H1 (cell line): ENCODE data around the gene SLC23A2. TPM values are rescaled to one million over a fixed set of nuclear protein-coding genes. Genes with fewer than 3 reads are reported as not detected.

Experiments used
- CTCF ChIA-PET: fragments of 300-600 bp; sonication (Branson Sonifier 250); formaldehyde crosslinking; loops from one replicate; lab custom pipeline; 2021; ENCODE audit not compliant: partially characterized antibody; lab: Charles Lee
- POLR2A ChIA-PET: fragments of 300-600 bp; sonication (Branson Sonifier 250); formaldehyde crosslinking; loops from one replicate; lab custom pipeline; 2021; ENCODE audit warnings: inconsistent platforms; ENCODE audit not compliant: partially characterized antibody; lab: Charles Lee
- DNase-seq, 2 experiments: peaks; one replicate each; pipeline versions ENCODE4 v3.0.0 to v3.0.0-alpha.2; 2010 to 2022; ENCODE audit warnings: low spot score in 2 of 2, low read depth in 1 of 2, mixed read lengths in 1 of 2
- FAIRE-seq: peaks from 2 replicates; lab custom pipeline; 2011; peaks lifted over from hg19 to GRCh38; lab: Jason Lieb, UNC
- H2AFZ ChIP-seq: 2 replicates; pipeline ENCODE4 v1.8.1; 2012; ENCODE audit warnings: low read length, inconsistent platforms
- H2AK5ac ChIP-seq: 2 replicates; pipeline ENCODE4 v1.6.1; 2013; ENCODE audit warnings: low read depth, low read length
- H2BK120ac ChIP-seq: replicated peaks from 2 replicates; pipeline ENCODE3; 2013; ENCODE audit warnings: low read depth, low read length, inconsistent platforms
- H2BK12ac ChIP-seq: 2 replicates; pipeline ENCODE4 v1.6.1; 2013; ENCODE audit warnings: low read depth, low read length
- H2BK15ac ChIP-seq: 2 replicates; pipeline ENCODE4 v1.6.1; 2013; ENCODE audit warnings: low read length
- H2BK20ac ChIP-seq: 2 replicates; pipeline ENCODE4 v1.6.1; 2013; ENCODE audit warnings: low read length
- H2BK5ac ChIP-seq: 2 replicates; pipeline ENCODE4 v1.6.1; 2013; ENCODE audit warnings: low read depth, low read length
- H3K14ac ChIP-seq: 2 replicates; pipeline ENCODE4 v1.6.1; 2013; ENCODE audit warnings: inconsistent platforms; ENCODE audit not compliant: insufficient read length
- H3K18ac ChIP-seq: 2 replicates; pipeline ENCODE4 v1.6.1; 2013; ENCODE audit warnings: low read length; ENCODE audit errors: extremely low read depth
- H3K23ac ChIP-seq: 2 replicates; pipeline ENCODE4 v1.6.1; 2013; ENCODE audit warnings: inconsistent platforms; ENCODE audit not compliant: insufficient read length
- H3K23me2 ChIP-seq: 2 replicates; pipeline ENCODE4 v1.6.1; 2013; ENCODE audit warnings: low read depth, low read length
- H3K27ac ChIP-seq: 2 replicates; pipeline ENCODE4 v1.6.1; 2011; ENCODE audit warnings: low read depth, low read length, inconsistent platforms
- H3K27me3 ChIP-seq, 4 experiments: replicated peaks in 1 of 4; 1 replicate in 1 of 4; 2 replicates in 3 of 4; pipeline versions ENCODE4 v1.6.1 to v1.8.1; 2011 to 2013; ENCODE audit warnings: low read length in 3 of 4, mild to moderate bottlenecking in 3 of 4, inconsistent platforms in 2 of 4, mixed read lengths in 2 of 4, moderate library complexity in 1 of 4; ENCODE audit not compliant: control insufficient read depth in 3 of 4, insufficient read depth in 3 of 4; ENCODE audit errors: extremely low read depth in 1 of 4
- H3K36me3 ChIP-seq, 4 experiments: 2 replicates each; pipeline versions ENCODE4 v1.6.1 to v1.8.1; 2011 to 2013; ENCODE audit warnings: mild to moderate bottlenecking in 4 of 4, low read length in 3 of 4, moderate library complexity in 2 of 4, control low read depth in 1 of 4, inconsistent platforms in 1 of 4; ENCODE audit not compliant: insufficient read depth in 4 of 4, control insufficient read depth in 2 of 4
- H3K4ac ChIP-seq: replicated peaks from 2 replicates; pipeline ENCODE3; 2013; ENCODE audit warnings: low read length, low read depth, mixed read lengths, inconsistent platforms; ENCODE audit not compliant: insufficient read length
- H3K4me1 ChIP-seq, 4 experiments: replicated peaks in 1 of 4; 1 replicate in 1 of 4; 2 replicates in 3 of 4; pipeline versions ENCODE4 v1.6.1 to v1.8.1; 2011 to 2013; ENCODE audit warnings: low read length in 3 of 4, inconsistent platforms in 2 of 4, mixed read lengths in 1 of 4; ENCODE audit not compliant: insufficient read depth in 4 of 4, control insufficient read depth in 3 of 4
- H3K4me2 ChIP-seq, 2 experiments: 2 replicates each; pipeline versions ENCODE4 v1.6.1 to v1.8.1; 2011 to 2013; ENCODE audit warnings: low read depth in 2 of 2, low read length in 2 of 2, control low read depth in 1 of 2, inconsistent platforms in 1 of 2, mild to moderate bottlenecking in 1 of 2; ENCODE audit not compliant: insufficient read depth in 1 of 2
- H3K4me3 ChIP-seq, 4 experiments: fragments of 200-600, 300-600 bp in 1 of 4; sonication (generic), shearing (Covaris generic), sonication (Bioruptor Twin) in 1 of 4; 2 replicates each; pipeline versions ENCODE4 v1.5.1 to v1.8.1; 2011 to 2016; ENCODE audit warnings: low read length in 4 of 4, low read depth in 3 of 4, control low read depth in 2 of 4, inconsistent platforms in 2 of 4, mild to moderate bottlenecking in 2 of 4, mixed read lengths in 1 of 4, moderate library complexity in 1 of 4; ENCODE audit not compliant: insufficient read depth in 2 of 4; ENCODE audit errors: extremely low read depth in 1 of 4
- H3K56ac ChIP-seq: replicated peaks from 2 replicates; pipeline ENCODE3; 2013; ENCODE audit warnings: low read depth, mild to moderate bottlenecking, mixed read lengths, low read length, inconsistent platforms; ENCODE audit not compliant: insufficient read length
- H3K79me1 ChIP-seq: 2 replicates; pipeline ENCODE4 v1.6.1; 2013; ENCODE audit warnings: low read depth, low read length, control low read depth
- H3K79me2 ChIP-seq, 2 experiments: 2 replicates each; pipeline versions ENCODE4 v1.6.1 to v1.8.1; 2012 to 2013; ENCODE audit warnings: low read length in 2 of 2, mild to moderate bottlenecking in 2 of 2, inconsistent platforms in 1 of 2; ENCODE audit not compliant: insufficient read depth in 2 of 2, control insufficient read depth in 1 of 2
- H3K9ac ChIP-seq, 4 experiments: replicated peaks in 1 of 4; 1 replicate in 1 of 4; 2 replicates in 3 of 4; pipeline versions ENCODE4 v1.6.1 to v1.8.1; 2011 to 2013; ENCODE audit warnings: low read depth in 3 of 4, low read length in 3 of 4, control low read depth in 2 of 4, mild to moderate bottlenecking in 2 of 4, moderate library complexity in 2 of 4, inconsistent platforms in 1 of 4; ENCODE audit errors: extremely low read depth in 1 of 4
- H3K9me3 ChIP-seq, 2 experiments: 2 replicates each; pipeline versions ENCODE4 v1.6.1 to v1.8.1; 2012 to 2013; ENCODE audit warnings: mild to moderate bottlenecking in 2 of 2, moderate library complexity in 2 of 2, control low read depth in 1 of 2, inconsistent platforms in 1 of 2, low read depth in 1 of 2, low read length in 1 of 2, mixed read lengths in 1 of 2; ENCODE audit not compliant: insufficient read depth in 2 of 2
- H4K20me1 ChIP-seq, 2 experiments: replicated peaks in 1 of 2; 2 replicates each; pipeline versions ENCODE3 to v1.8.1; 2011 to 2013; ENCODE audit warnings: inconsistent platforms in 2 of 2, low read length in 2 of 2, mild to moderate bottlenecking in 1 of 2; ENCODE audit not compliant: insufficient read depth in 2 of 2, control insufficient read depth in 1 of 2
- H4K5ac ChIP-seq: 2 replicates; pipeline ENCODE4 v1.6.1; 2013; ENCODE audit warnings: low read length, low read depth, mixed read lengths, inconsistent platforms; ENCODE audit not compliant: insufficient read length
- H4K8ac ChIP-seq: 2 replicates; pipeline ENCODE4 v1.8.0; 2013; ENCODE audit warnings: mild to moderate bottlenecking, moderate library complexity, low read length, inconsistent platforms; ENCODE audit not compliant: insufficient read depth; ENCODE audit errors: extremely low read depth
- H4K91ac ChIP-seq: replicated peaks from 2 replicates; pipeline ENCODE3; 2013; ENCODE audit warnings: low read length, mixed read lengths, inconsistent platforms; ENCODE audit not compliant: insufficient read length
- GABPA ChIP-seq: IDR thresholded peaks from 2 replicates; pipeline ENCODE4 v1.6.1; 2011; ENCODE audit warnings: mild to moderate bottlenecking, low read length, moderate library complexity, borderline replicate concordance; ENCODE audit not compliant: insufficient read depth
- HDAC2 ChIP-seq, 2 experiments: fragments of 300-600 bp in 1 of 2; sonication (generic) in 1 of 2; IDR thresholded peaks; 2 replicates each; pipeline ENCODE4 v1.6.1; 2011 to 2012; ENCODE audit warnings: low read depth in 2 of 2, low read length in 2 of 2, mild to moderate bottlenecking in 2 of 2, moderate library complexity in 2 of 2, borderline replicate concordance in 1 of 2, inconsistent platforms in 1 of 2
- KDM1A ChIP-seq: fragments of 200-600, 300-600 bp; sonication (generic); IDR thresholded peaks from 2 replicates; pipeline ENCODE4 v1.7.1; 2016; ENCODE audit warnings: mild to moderate bottlenecking, low read length, borderline replicate concordance
- KDM4A ChIP-seq: IDR thresholded peaks from one replicate; pipeline ENCODE4 v1.7.1; 2012; ENCODE audit warnings: low read depth, mild to moderate bottlenecking, moderate library complexity, low read length, inconsistent platforms; ENCODE audit not compliant: severe bottlenecking
- RBBP5 ChIP-seq: IDR thresholded peaks from 2 replicates; pipeline ENCODE4 v1.7.1; 2012; ENCODE audit warnings: low read depth, mild to moderate bottlenecking, inconsistent platforms, low read length, moderate library complexity, borderline replicate concordance
- RFX5 ChIP-seq: IDR thresholded peaks from 2 replicates; pipeline ENCODE4 v1.6.1; 2011; ENCODE audit warnings: low read depth, low read length, improper control_type of control experiment, borderline replicate concordance
- RXRA ChIP-seq: IDR thresholded peaks from 2 replicates; pipeline ENCODE4 v1.6.1; 2011; ENCODE audit warnings: low read depth, mild to moderate bottlenecking, low read length, moderate library complexity; ENCODE audit not compliant: insufficient read depth
- SP1 ChIP-seq: IDR thresholded peaks from 2 replicates; pipeline ENCODE4 v1.6.1; 2011; ENCODE audit warnings: low read depth, low read length
- SRF ChIP-seq: IDR thresholded peaks from 2 replicates; pipeline ENCODE4 v1.6.1; 2011; ENCODE audit warnings: mild to moderate bottlenecking, low read depth, low read length, moderate library complexity
- TAF7 ChIP-seq: optimal IDR thresholded peaks from 2 replicates; pipeline ENCODE3; 2011; ENCODE audit warnings: low read depth, mild to moderate bottlenecking, inconsistent platforms, low read length, moderate library complexity, borderline replicate concordance
- WGBS, 2 experiments: shearing (Covaris generic) in 1 of 2; methylation state at CpG; one replicate each; pipeline versions ENCODE4 v1.1.6 to v1.1.7; 2013 to 2015; ENCODE audit warnings: low lambda C conversion rate in 2 of 2, mixed read lengths in 2 of 2, inconsistent platforms in 1 of 2, low coverage in 1 of 2, missing lambda C conversion rate in 1 of 2; ENCODE audit not compliant: insufficient replicate concordance in 2 of 2, insufficient coverage in 1 of 2, insufficient read length in 1 of 2; ENCODE audit errors: extremely low coverage in 1 of 2, missing lambda C conversion rate in 1 of 2; 5-methylcytosine and 5-hydroxymethylcytosine counted together
- polyA plus RNA-seq, 7 experiments: library from polyadenylated mRNA; depleted of rRNA in 3 of 7; stranded (reverse) in 5 of 7; unstranded in 2 of 7; fragments of >200 nt in 5 of 7; fragments of 200-250 nt in 2 of 7; gene quantifications; 1 replicate in 5 of 7; 2 replicates in 1 of 7; 4 replicates in 1 of 7; pipeline versions ENCODE4 v1.2.1 to v1.2.3, GENCODE V29; 2011 to 2013; ENCODE audit warnings: missing spikeins in 2 of 7, mixed read lengths in 2 of 7
- total RNA-seq: library from RNA; stranded (reverse); fragmentation: NEBNext Ultra II Directional; extraction: Animal tissue kit (Norgen Biotek cat#: 25700); gene quantifications from 2 replicates; pipeline ENCODE4 v1.2.1, GENCODE V29; 2021
- TF ChIP-seq, protein P1 (sequence below): IDR thresholded peaks from 2 replicates; pipeline ENCODE4 v1.6.1; 2012; ENCODE audit warnings: inconsistent platforms

Gene SLC23A2
- total and polyA plus RNA-seq, 2 of the 8 experiments (the other 6 are each of a cell fraction or from before 2014, with no cell fraction given): 17.0 to 18.6 TPM

DNA sequence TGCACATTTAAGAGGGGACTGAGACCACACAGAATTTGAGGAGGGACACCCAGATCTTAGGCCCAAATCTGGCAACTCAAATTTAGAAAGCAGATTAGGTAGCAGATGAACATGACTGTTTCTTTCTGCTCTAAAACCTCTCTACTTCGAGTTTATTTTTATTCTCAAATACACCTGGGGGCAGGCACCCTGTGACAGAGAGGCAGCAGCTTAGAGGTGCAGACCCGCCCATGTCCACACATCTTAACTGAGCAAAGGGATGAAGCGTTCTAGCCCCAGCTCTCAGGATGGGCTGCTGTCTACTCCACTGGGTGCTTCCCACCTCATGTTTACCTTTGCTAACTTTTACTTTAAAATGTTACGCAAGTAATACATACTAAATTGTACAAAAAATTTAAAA is 125.0 kb downstream of the SLC23A2 start:
- H3K4me2 ChIP-seq: no peak overlapping the region
- H3K56ac ChIP-seq: no peak overlapping the region
- ChIA-PET POLR2A (no interaction called here), CTCF (interaction anchor here (1.1 kb wide), 1 partner anchor 72 kb away, joined by 3 read pairs; no protein-coding TSS in a partner anchor)
- H4K91ac ChIP-seq: no peak overlapping the region
- 81% methylated on average over 4 of the region's 4 CpGs; no CpG with 5 or more reads in 1 of the 2 experiments for WGBS, 2 experiments
- H2AK5ac ChIP-seq: no peak overlapping the region
- no peak overlapping the region for H3K23ac ChIP-seq
- H3K14ac ChIP-seq: no peak overlapping the region
- no peak overlapping the region for H2BK20ac ChIP-seq
- no peak overlapping the region for H2BK12ac ChIP-seq
- FAIRE-seq (no peak), DNase-seq (no peak)
- no peaks in the 10 kb centered on the region for H3K23me2 ChIP-seq
- TF ChIP-seq KDM4A: no peak
- TF ChIP-seq KDM1A: no peak
- TF ChIP-seq RFX5: no peak
- TF ChIP-seq RBBP5: no peak
- TF ChIP-seq TAF7: no peak
- no peak for TF ChIP-seq GABPA
- no peak for TF ChIP-seq HDAC2 (IDR thresholded peaks at IDR 0.05; ENCODE audit: borderline replicate concordance in 1 of 2, low read depth in 2 of 2, low read length in 2 of 2)
- no peak for TF ChIP-seq SP1
- TF ChIP-seq, protein P1, sequence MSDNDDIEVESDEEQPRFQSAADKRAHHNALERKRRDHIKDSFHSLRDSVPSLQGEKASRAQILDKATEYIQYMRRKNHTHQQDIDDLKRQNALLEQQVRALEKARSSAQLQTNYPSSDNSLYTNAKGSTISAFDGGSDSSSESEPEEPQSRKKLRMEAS: no peak
- no peak for TF ChIP-seq SRF
- no peak for TF ChIP-seq RXRA
- no peak overlapping the region for H4K5ac ChIP-seq
- H3K4me3 ChIP-seq: no peak overlapping the region
- no peak overlapping the region for H2BK120ac ChIP-seq
- no peaks in the 10 kb centered on the region for H3K27me3 ChIP-seq
- no peak overlapping the region for H2BK15ac ChIP-seq
- no peaks in the 10 kb centered on the region for H4K20me1 ChIP-seq
- H3K36me3 ChIP-seq: 0 out of 8 replicates have a peak, but pooled peaks cover 0 to 3% (median 2%) of the 10 kb centered on the region in 4 experiments
- no peaks in the 10 kb centered on the region for H3K9me3 ChIP-seq
- no peaks in the 10 kb centered on the region for H3K79me1 ChIP-seq
- no peak overlapping the region for H3K27ac ChIP-seq
- no peak overlapping the region for H3K18ac ChIP-seq
- H2AFZ ChIP-seq: no peak overlapping the region
- no peak overlapping the region for H4K8ac ChIP-seq
- H2BK5ac ChIP-seq: no peak overlapping the region
- no peak overlapping the region for H3K4ac ChIP-seq
- no peak overlapping the region for H3K9ac ChIP-seq
- H3K4me1 ChIP-seq: no peaks in the 10 kb centered on the region
- H3K79me2 ChIP-seq: no peaks in the 10 kb centered on the region
